Tongue (tissue), 2 donors: ENCODE data around the gene MON2. TPM values are rescaled to one million over a fixed set of nuclear protein-coding genes. Genes with fewer than 3 reads are reported as not detected.

Source experiments
- small RNA-seq: library from RNA; depleted of rRNA; stranded (forward); fragments of <200 nt; gene quantifications from one replicate; pipeline ENCODE3, GENCODE V24; 2014; ENCODE audit warnings: low replicate concordance
- total RNA-seq: library from RNA; depleted of rRNA; stranded (reverse); fragments of >200 nt; gene quantifications from one replicate; pipeline ENCODE4 v1.2.3, GENCODE V29; 2014

MON2 gene
- total RNA-seq, 1 donor from 2014 or later = 108 TPM

Small RNA genes lying within 50 kb of the gene (small RNA-seq; reads per million reads assigned to genes)
- gene MIRLET7I (5,252 reads per million, percentile 100 among the genes with 10 or more reads in this experiment), gene RNU6-399P (not detected)

Other genes starting within 250 kb of the MON2 start
- gene USP15, start 206.4 kb upstream of the MON2 start, total RNA-seq = 97.9 TPM